Right ventricle myocardium inferior (tissue), 1 donor: Measurements from ENCODE around the gene VSX2. TPM values are rescaled to one million over a fixed set of nuclear protein-coding genes. Genes with fewer than 3 reads are reported as not detected.

Source experiments
- ATAC-seq: fragments of 200-7000 bp; cut with Tn5 transposase; one replicate; pipeline ENCODE4 v1.9.1; 2020; ENCODE audit warnings: mild to moderate bottlenecking, moderate library complexity
- DNase-seq: peaks from one replicate; pipeline ENCODE4 v3.0.0; 2021; ENCODE audit errors: missing footprints
- intact Hi-C: fragments of 100-400 bp; cut with DNase I; formaldehyde crosslinking; loops from one replicate; pipeline ENCODE4 v1.11.0; 2022
- long read RNA-seq: library from polyadenylated mRNA; unstranded; transcript quantifications from one replicate; pipeline ENCODE4 v2.0.0, GENCODE V29; 2021
- total RNA-seq: library from RNA; stranded (reverse); fragmentation: NEBNext Ultra II Directional; extraction: Animal tissue kit (Norgen Biotek cat#: 25700); gene quantifications from one replicate; pipeline ENCODE4 v1.2.1, GENCODE V29; 2021
- donor health status: DM: no; HTN: yes; CAD: no; lungs with severe emphysema.

VSX2 gene
- not detected for total RNA-seq
- long read RNA-seq = 0 reads

DNA sequence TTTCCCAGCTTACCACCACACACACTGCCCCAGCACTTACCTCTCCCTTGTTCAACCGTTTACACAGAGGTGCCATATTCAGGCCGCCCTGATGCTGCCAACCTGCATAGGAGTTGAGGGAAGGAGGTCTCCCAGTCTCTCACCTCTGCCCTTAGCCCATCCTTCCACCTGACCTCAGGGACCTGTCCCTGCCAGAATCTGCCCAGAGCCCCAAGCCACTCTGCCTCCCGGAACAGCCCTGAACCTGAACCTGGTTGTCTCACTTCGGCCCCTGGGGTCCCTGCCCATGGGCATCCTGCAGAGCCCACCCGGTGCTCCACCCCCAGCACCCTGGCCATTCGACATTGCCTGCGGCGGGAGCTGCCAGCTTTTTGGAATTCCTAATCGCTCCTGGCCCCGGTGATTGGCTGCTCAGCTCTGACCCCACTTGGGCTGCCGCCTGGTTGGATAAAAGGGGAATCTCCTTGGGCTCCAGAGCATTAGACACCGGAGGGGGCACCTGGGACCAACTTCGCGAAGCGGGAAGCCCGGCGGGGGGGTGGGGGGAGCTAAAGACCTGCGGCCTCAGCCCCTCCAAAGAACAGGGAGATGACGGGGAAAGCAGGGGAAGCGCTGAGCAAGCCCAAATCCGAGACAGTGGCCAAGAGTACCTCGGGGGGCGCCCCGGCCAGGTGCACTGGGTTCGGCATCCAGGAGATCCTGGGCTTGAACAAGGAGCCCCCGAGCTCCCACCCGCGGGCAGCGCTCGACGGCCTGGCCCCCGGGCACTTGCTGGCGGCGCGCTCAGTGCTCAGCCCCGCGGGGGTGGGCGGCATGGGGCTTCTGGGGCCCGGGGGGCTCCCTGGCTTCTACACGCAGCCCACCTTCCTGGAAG, at the start of gene VSX2:
TSS of gene VSX2 (plus strand) at position 476 of the 874 bp plus-strand sequence. CDS start at position 589, 113 bp downstream.
- peak; percentile 10 for ATAC-seq
- intact Hi-C loops = no loop called here
- DNase-seq = no peak

DNA sequence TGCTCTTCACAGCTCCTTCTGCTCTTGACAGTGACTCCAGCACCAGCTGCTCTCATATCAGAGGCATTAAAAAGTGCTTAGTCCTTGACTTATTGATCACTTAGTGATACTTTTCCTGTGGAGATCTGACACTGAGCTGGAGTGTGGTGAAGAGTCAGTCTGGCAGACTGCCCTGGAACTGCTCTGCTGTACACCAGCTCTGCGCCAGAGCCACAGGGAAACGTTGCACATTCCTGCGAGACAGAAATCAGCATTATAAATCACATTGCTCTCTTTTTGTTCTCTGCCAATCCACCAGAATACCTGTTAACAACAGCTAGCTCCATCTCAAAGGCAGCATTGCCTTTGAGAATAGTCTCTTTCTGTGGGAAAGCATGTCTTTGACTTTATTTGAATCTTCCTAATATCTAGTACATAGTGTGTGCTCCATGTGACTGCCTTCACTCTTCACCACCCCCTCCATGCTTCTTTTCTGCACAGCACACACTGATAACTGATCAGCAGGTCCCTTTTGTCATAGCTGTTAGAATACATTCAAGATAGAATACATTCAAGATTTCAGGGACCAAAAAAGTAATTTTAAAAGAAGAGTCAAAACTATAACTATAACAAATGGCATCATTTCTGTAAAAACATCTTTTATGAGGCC, 48.2 kb upstream of the VSX2 start:
- DNase-seq (no peak), ATAC-seq (no peak)
- intact Hi-C loops = no loop called here

DNA sequence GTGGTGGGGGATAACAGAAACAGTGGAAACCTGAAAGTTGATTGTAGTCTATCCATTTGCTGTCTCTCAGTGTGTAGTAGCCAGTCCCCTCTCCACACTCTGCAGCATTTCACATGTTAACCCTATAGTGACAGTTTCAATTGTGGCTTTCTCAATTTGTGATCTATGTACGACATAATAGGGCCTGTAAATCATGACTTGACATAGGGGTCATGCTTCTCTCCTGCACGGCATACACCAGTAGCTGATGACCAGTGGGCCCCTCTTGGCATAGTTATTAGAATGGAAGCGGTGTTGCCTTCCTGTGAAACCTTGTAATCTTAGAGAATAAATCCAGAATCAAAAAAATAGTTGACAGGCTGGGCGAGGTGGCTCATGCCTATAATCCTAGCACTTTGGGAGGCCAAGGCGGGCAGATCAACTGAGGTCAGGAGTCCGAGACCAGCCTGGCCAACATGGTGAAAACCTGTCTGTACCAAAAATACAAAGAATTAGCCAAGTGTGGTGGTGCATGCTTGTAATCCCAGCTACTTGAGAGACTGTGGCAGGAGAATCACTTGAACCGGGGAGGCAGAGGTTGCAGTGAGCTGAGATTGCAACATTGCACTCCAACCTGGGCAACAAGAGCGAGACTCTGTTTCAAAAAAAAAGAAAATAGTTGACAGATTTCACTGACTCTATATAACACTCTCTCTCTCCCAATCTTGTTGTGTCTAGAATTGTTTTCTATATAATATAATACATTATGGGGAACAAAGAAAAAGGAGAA, 44.6 kb upstream of the VSX2 start:
- ATAC-seq (no peak), DNase-seq (no peak)
- intact Hi-C loops = no loop called here

DNA sequence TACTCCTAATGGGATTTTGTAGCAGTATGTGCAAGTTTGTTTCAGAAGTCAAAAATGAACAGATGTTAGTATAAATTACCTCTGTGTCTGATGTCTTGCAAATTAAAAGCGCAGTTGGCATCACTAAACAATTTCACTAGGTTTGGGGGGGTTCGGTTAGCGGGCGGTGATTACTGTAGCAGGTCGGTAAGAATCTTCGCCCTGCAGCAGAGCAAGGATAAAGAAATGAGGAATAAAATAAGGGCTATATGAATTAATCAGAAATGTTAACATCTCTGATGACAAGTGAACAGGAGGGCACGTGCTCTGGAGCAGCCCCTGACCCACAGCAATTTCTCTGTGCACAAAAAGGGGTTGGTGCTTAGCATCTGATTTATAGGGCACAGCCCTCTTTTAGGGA, 43.6 kb upstream of the VSX2 start:
- intact Hi-C loops = no loop called here
- DNase-seq = no peak
- ATAC-seq = no peak

DNA sequence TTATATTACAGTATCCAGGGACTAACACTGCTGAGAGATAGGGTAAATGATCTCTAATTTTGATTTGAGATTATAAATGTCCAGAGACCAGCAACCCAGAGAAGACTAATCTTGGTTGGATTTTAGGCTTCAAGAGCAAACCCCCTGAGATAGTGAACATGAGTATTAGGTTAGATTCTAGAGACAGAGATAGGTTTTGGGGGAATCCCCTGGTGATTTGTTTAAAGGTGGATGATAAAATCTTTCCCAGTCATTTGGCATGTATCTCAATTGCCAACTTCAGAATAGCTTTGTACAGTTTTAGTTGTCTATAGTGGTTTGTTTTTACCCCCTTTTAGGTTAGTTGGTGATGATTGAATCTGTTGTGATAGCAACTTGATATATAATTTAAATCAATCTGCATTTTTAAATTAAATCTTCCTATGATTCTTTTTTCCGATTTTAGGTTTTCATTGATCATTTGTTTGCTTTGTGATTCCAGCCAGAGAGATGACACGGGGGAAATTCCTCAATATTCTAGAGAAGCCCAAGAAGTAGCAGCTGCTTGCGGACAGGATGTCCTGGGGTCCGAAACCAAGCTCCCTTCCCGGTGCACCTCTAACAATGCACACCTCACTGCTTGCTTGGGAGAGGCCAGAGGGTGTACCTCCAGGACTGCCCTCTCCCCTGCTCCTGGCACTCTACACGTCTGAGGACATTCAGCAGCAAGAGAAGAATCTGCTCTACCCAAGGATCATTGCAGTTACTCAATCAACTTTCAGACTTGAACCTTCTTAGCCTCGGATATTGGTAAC, 40.6 kb upstream of the VSX2 start:
- ATAC-seq = no peak
- intact Hi-C loops = no loop called here

DNA sequence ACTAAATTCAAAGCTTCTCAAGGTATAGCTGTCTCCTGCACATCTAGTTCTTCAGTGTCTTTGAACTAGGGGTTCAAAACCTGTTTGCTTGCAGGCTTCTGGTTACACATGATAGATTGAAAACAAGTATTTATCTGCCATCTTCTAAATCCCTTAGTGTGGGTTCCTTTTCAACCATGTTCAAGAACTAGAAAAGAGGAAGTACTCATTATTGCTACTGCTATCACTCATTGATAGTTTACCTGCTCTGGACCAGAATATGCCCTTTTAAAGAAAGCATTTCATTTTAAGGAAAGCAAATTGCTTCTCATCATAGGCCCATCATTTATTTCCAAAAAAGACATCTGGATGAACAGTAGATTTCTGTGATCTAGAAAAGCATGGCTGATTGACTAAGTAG, 37.1 kb upstream of the VSX2 start:
- ATAC-seq = no peak
- intact Hi-C loops = no loop called here
- no peak for DNase-seq

More for the DNA sequence above, 40.6 kb upstream of the VSX2 start:
- DNase-seq = no peak

DNA sequence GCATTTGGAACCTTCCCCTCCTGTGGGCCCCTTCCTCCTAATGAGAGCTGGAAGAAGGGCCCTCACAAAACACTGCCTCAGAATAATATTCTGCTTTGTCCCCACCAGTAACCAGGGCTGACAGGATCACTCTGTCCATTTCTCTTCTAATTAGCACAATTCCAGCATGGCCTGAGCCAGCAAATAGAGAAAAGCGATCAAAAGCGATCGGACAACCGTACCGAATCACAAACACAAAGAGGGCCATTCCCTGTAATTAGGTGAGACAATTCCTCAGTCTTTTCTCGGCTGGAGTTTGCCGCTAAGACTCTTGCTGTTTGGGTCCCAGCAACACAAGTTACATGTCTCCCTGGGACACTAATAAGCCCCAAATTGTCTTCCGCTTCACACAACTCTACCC, 35.6 kb upstream of the VSX2 start:
- intact Hi-C loops = no loop called here
- ATAC-seq = no peak

DNA sequence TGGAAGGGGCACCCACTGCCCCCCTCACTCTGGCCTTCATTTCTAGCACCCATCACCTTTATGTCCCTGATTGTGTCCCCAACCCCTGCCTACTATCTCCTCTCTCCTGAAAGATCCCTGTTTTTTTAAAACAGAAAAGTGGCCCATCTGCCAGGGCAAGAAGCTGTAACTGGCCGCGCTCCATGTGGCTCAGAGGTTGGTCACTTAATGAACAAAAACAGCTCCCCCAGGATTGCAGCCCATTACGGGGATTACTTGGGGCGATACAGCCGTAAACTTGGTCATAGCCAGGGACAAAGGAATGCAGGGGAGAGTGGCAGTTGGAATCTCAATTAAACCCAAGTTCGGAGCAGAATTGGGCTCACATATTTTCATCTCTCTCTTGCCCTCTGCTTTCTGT, 34.8 kb upstream of the VSX2 start:
- DNase-seq (no peak), ATAC-seq (no peak)
- intact Hi-C loops = no loop called here

More for the DNA sequence above, 35.6 kb upstream of the VSX2 start:
- no peak for DNase-seq

DNA sequence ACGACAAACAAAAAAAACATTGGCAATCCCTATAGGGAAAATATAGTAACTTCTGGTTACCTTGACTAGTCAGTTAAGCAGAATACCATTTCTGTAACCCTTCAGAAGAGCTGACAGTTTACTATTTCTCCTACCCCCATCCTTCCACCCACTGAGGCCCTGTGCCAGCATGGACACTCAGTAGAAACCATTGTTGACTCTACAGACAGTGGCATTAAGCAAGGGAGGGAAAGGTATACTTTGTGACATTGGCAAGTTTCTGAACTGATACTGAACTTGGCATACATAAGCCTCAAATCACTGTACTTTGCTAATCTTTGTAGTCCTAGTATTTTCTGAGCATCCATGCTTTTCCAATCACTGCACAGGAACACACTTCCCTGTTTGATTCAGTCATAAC, 33.4 kb upstream of the VSX2 start:
- ATAC-seq (no peak), DNase-seq (no peak)
- intact Hi-C loops = no loop called here

DNA sequence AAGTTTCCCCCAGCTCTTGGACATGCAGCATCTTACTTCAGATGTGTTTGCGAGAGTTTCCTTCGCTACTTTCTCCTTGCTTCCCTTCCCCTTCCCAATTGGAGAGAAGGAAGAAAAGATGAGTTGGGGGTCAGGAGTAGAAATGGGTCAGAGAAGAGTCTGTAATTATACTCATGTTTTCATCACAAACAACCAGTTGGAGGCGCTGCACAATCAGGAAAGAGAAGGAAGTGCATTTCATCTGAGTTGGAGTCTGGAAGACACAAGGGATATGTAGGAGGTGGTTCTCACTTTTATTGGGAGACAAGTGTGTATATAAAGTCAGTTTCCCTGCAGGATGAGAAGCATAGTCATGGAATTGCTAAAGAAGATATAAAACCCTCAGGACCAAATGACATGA, 31.3 kb upstream of the VSX2 start:
- ATAC-seq (no peak), DNase-seq (no peak)
- intact Hi-C loops = no loop called here

DNA sequence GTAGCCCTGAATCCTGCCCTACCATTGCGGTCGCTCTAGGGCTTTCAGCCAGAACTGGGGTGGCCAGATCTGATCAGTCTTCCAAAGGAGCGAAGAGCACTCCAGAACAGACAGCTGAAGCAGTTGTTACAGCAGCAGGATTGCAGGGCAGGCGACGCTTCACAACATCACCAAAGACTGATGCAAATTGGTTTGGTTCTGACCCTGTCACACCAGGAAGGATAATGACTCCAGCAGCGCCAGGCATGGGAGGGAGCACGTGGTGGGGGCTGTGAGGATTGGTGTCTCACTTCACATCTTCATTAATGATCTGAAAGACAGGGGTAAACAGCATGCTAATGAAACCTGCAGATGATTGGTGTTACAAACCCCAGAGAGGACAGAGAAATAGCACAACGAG, 30.6 kb upstream of the VSX2 start:
- DNase-seq (no peak), ATAC-seq (no peak)
- intact Hi-C loops = no loop called here

DNA sequence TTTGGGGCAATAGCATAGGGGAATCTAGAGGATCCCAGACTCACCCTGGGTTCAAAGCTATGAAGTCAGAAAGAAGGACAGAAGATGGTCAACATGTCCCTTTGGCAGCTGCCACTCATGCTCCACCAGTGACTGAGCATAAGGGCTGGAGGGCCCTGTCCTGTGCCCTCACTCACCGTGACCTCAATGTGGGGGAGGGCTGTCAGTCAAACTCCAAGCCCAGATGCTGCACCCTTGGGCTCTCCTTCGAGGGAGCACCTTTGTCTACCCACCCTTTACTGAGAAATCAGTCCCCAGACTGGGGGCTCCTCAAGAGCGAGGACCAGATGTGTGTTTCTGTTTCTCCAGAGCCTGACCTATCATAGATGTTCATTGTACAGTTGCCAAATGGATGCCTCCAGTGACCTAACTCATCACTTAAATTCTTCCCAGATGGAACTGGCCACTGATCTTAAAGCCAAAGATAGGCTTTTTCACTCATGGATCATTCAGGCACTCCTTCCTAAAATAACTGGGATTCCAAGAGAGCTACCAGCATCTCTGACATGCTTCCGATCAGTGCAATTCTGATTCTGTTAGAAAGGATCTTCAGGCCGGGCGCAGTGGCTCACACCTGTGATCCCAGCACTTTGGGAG, 27.2 kb upstream of the VSX2 start:
- ATAC-seq = no peak
- no peak for DNase-seq
- intact Hi-C loops = no loop called here

DNA sequence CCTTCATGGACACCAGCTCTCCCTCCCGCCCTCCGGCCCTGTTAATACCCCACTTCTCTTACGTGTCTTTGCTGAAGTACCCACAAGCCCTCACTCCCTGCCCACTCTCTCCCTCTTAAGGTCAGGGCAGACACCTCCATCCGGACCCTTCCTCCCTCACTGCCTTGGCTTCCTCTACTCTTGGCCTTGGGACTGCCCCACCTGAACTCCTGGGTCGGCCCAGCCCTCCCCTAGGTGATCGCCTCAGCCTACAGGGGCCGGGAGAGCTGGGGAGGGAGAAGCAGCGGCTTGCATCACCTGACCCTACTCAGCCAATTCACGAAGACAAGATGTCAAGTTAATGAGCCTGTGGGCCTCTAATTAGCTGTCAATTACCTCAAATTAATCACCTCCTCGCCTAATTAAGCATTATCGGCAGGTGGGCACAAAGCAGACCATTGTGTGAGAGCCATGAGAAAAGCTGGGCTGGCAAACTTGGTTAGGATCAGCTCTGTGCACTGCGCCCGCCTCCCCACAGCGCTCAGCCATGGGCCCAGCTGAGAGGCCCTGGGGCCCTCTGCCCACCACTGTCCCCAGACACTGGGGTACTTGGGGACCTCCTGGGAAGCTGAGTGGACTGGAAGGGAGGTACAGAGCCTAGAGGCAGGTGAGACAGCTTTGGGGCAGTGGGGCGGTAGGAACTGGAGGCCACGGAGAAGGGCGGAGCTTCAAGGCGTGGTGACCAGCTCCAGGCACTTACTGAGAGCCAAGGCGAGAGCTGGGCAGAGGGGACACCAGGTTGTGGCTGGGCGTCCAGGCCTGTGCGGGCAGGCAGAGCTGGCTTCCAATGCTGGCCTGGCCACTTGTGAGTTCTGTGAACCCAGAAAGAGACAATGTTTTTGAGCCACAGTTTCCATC, 25.1 kb upstream of the VSX2 start:
- ATAC-seq = no peak
- no peak for DNase-seq
- intact Hi-C loops = no loop called here

DNA sequence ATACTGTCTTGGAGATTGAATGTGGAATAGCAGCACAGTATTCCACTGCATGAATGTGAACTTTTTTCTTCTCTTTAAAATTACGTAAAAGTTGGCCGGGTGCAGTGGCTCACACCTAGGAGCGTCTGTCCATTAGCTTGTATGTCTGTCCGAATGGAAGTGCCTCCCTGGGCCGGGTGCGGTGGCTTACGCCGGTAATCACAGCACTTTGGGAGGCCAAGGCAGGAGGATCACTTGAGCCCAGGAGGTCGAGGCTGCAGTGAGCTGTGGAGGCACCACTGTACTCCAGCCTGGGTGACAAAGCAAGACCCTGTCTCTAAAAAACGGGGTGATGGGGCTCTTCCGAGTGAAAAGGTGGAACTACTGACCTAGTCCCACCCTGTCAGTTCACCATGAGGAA, 22.6 kb upstream of the VSX2 start:
- ATAC-seq (no peak), DNase-seq (no peak)
- intact Hi-C loops = loop anchor here (5.0 kb wide), 1 partner anchor 36 kb away; no protein-coding TSS in a partner anchor

DNA sequence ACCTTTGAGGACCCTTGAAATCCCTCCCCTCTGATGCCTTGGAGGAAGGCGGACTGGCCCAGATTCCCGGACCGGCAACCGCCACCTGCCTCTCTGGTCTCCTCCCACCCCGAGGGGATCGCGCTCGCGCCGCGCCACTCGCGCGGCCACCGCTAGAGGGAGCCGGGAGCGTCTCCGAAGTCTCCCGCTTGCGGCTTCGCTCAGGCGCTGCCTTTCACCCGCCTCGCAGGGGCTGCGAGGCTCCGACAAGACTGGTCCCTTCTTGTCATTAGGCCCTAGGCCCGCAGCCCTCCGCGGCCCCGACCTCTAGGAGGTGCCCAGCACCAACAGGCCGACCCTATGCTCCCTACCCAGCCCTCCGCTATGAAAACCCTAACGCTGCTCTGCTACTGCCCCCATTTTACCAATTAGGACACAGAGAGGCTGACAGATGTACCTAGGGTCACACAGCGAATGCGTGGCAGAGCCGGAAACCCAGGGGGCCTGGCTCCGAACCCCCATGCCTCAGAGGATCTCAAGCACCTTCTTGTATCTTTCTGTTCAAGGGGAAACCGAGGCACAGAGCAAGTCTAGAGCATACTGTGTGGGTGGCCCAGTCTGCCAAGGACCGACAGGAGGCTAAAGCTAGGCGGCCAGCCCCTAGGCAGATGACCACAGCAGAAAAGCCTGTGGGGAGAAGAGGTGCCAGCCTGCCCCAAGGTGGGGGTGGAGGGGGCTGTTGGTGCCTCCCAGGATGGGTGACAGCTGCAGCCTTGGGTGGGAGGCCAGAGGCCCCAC, 21.4 kb upstream of the VSX2 start:
- DNase-seq = peak; percentile 80

DNA sequence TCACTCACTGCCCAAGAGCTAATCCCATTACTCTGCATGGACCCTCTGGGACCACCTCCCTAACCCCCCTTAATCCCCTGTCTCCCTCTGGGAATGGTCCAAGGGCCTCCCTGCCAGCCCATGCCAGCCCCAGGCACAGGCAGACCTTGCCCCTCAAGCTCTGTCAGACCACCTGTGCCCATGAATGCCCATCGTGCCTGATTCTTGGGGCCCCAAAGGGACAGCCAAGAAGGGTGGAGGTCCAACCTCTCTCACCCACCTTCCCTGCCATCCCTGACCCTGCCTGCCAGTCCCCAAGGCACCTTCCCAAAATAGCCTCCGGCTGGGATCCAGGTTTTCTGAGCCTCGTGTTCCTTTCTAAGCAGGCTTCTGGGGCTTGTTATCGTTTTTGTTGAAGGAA, 20.8 kb upstream of the VSX2 start:
- DNase-seq = no peak
- intact Hi-C loops = loop anchor here (5.0 kb wide), 1 partner anchor 34 kb away; no protein-coding TSS in a partner anchor
- ATAC-seq = no peak

More for the DNA sequence above, 21.4 kb upstream of the VSX2 start:
- intact Hi-C loops = loop anchor here (5.0 kb wide), 1 partner anchor 34 kb away; no protein-coding TSS in a partner anchor
- ATAC-seq = peak; percentile 85
